Type B pancreatic cell (in vitro differentiated cells): Measurements from ENCODE around the gene SMIM8. TPM values are rescaled to one million over a fixed set of nuclear protein-coding genes. Genes with fewer than 3 reads are reported as not detected.

Experiments
- DNase-seq: peaks from one replicate; pipeline ENCODE4 v3.0.0; 2021; ENCODE audit warnings: mixed read lengths; ENCODE audit not compliant: unreplicated experiment; ENCODE audit errors: extremely low spot score
- H3K27ac Mint-ChIP-seq: 2 replicates; pipeline ENCODE4 v1.8.0; 2021; ENCODE audit warnings: mild to moderate bottlenecking, mixed read lengths
- H3K27me3 Mint-ChIP-seq: 2 replicates; pipeline ENCODE4 v1.8.0; 2021; ENCODE audit warnings: mixed read lengths
- H3K36me3 Mint-ChIP-seq: 2 replicates; pipeline ENCODE4 v1.8.0; 2021; ENCODE audit warnings: mixed read lengths
- H3K4me1 Mint-ChIP-seq: one replicate; pipeline ENCODE4 v1.8.0; 2021; ENCODE audit warnings: mixed read lengths; ENCODE audit not compliant: unreplicated experiment
- H3K4me3 Mint-ChIP-seq: 2 replicates; pipeline ENCODE4 v1.8.0; 2021; ENCODE audit warnings: mild to moderate bottlenecking, mixed read lengths
- H3K9me3 Mint-ChIP-seq: 2 replicates; pipeline ENCODE4 v1.8.0; 2021; ENCODE audit warnings: mixed read lengths
- CTCF ChIP-seq: fragments of 200-600 bp; sonication (generic); conservative IDR thresholded peaks from 2 replicates; pipeline ENCODE4 v1.5.0; 2021; ENCODE audit warnings: antibody characterized with exemption, mild to moderate bottlenecking
- total RNA-seq: library from RNA; stranded (reverse); gene quantifications from 2 replicates; pipeline ENCODE4 v1.2.1, GENCODE V29; 2021; ENCODE audit warnings: low replicate concordance

SMIM8 gene
- total RNA-seq, 1 donor from 2014 or later = 18.0 TPM

- H3K4me3 Mint-ChIP-seq = no peak overlapping the region
- H3K27me3 Mint-ChIP-seq = no peaks in the 10 kb centered on the region
- H3K9me3 Mint-ChIP-seq = no peaks in the 10 kb centered on the region
- DNase-seq = no peak
- H3K36me3 Mint-ChIP-seq = peaks cover 21% of the 10 kb centered on the region
- H3K27ac Mint-ChIP-seq = no peak overlapping the region
- peaks cover 11% of the 10 kb centered on the region for H3K4me1 Mint-ChIP-seq
- no peak for TF ChIP-seq CTCF
Measured at GRCh38 chr6:87336367-87336766, 14.0 kb downstream of the SMIM8 start.

DNA sequence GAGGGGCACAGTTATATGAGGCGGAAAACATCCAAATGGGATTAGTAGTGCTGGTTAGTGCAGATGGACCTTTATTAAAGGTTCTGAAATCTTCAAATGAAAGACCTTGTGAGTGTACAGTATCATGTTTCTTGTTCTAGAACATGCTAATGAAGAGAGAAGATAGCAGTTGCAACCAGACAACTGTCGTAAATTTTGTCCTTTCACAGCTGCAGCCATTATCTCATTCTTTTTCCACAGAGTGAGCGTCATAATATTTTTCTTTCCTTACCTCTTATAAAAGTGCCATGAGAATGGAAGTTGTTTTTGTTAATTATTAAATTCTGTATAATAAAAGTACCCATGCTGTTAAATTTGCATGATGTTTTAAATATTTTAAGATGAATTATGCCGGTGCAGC lies 17.8 kb downstream of the SMIM8 start:
- DNase-seq = no peak
- Mint-ChIP-seq H3K4me1 (peaks cover 22% of the 10 kb centered on the region), H3K4me3 (no peak overlapping the region), H3K9me3 (no peaks in the 10 kb centered on the region), H3K36me3 (peaks cover 20% of the 10 kb centered on the region), H3K27me3 (no peaks in the 10 kb centered on the region), H3K27ac (no peak overlapping the region)
- TF ChIP-seq CTCF = no peak

- Mint-ChIP-seq H3K27me3 (no peaks in the 10 kb centered on the region), H3K4me3 (no peak overlapping the region), H3K9me3 (no peaks in the 10 kb centered on the region), H3K27ac (no peak overlapping the region), H3K36me3 (peaks cover 20% of the 10 kb centered on the region), H3K4me1 (peaks cover 22% of the 10 kb centered on the region)
- no peak for DNase-seq
- TF ChIP-seq CTCF = no peak
Measured at GRCh38 chr6:87341158-87341557, 18.8 kb downstream of the SMIM8 start.

DNA sequence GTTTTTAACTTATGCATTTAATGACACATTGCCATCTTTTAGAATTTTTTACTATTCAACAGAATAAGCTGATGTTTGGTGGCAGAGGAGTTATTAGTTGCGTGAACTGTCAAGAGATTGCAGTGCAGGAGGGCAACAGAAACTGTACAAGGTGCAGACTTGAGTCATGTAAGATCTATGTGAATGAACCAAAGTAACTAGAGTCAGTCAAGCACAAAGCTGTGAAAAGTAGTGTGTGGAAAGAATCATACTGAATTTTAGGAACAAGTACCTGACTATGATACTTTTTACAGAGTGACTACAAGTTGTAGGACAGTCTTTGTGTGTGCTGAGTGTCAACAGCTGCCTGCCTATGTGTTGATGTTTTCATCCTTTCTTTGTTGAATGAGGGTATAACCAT lies 19.5 kb downstream of the SMIM8 start:
- Mint-ChIP-seq H3K36me3 (peaks cover 22% of the 10 kb centered on the region), H3K4me3 (no peak overlapping the region), H3K27me3 (no peaks in the 10 kb centered on the region), H3K4me1 (peaks cover 22% of the 10 kb centered on the region), H3K27ac (no peak overlapping the region), H3K9me3 (no peaks in the 10 kb centered on the region)
- DNase-seq = no peak
- no peak for TF ChIP-seq CTCF

DNA sequence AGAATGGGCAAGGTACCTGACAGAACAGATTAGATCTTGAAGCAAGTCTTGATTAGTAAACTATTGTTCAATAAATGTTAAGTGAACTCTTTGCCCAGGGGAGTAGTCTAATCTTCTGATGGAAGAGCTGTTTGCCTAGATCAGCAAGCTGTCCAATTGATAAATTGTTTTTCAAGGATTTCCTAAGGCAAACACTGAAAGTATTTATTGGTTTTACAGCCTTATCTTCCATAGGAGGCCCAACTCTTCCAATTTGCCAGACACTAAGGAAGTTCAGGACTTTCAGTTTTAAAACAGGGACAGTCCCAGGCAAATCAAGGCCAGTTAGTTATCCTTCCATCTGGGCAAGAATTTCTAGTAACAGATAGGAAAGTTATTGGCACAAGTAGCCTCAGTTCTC lies 20.4 kb downstream of the SMIM8 start:
- H3K9me3 Mint-ChIP-seq = no peaks in the 10 kb centered on the region
- H3K27ac Mint-ChIP-seq = peak overlapping the region; percentile 3
- no peak for TF ChIP-seq CTCF
- no peaks in the 10 kb centered on the region for H3K27me3 Mint-ChIP-seq
- peaks cover 28% of the 10 kb centered on the region for H3K36me3 Mint-ChIP-seq
- no peak for DNase-seq
- peak overlapping the region; percentile 9 for H3K4me3 Mint-ChIP-seq
- peaks cover 22% of the 10 kb centered on the region for H3K4me1 Mint-ChIP-seq

DNA sequence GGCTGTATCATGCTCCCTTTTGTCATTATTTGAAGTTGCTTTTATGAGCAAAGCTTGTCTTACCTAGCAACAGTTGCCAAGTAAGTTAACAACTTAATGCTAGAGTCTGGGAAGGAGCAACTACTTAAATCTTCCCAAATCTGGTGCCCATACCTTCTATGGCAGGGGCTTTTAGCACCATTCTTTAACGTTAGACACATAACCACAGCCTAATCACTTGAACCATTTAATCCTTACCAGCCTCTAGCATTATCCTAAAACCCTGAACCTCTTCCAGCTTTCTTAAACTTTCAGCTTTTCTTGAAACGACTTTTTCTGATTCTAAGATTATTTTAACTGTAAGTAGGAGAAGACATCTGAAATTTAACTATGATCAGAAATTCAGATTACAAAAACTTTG lies 22.3 kb downstream of the SMIM8 start, which contains the start of gene C6orf163:
TSS of gene C6orf163 (plus strand) at position 83 of the 400 bp plus-strand sequence. CDS start at position 370, 287 bp downstream.
- H3K9me3 Mint-ChIP-seq = no peaks in the 10 kb centered on the region
- H3K4me3 Mint-ChIP-seq = no peak within 1 kb of the TSS
- peaks cover 22% of the 10 kb centered on the region for H3K4me1 Mint-ChIP-seq
- DNase-seq = no peak
- no peaks in the 10 kb centered on the region for H3K27me3 Mint-ChIP-seq
- H3K27ac Mint-ChIP-seq = no peak within 1 kb of the TSS
- no peak for TF ChIP-seq CTCF
- H3K36me3 Mint-ChIP-seq = peaks cover 21% of the 10 kb centered on the region
